Naive thymus-derived CD4-positive, alpha-beta T cell (primary cell): ENCODE measurements around the gene TAS2R31. TPM values are rescaled to one million over a fixed set of nuclear protein-coding genes. Genes with fewer than 3 reads are reported as not detected.

Experiments used
- ATAC-seq: fragments of 150-1000 bp; cut with Tn5 transposase; 2 replicates; pipeline ENCODE4 v1.10.0; 2021; ENCODE audit warnings: mild to moderate bottlenecking, moderate library complexity
- CTCF ChIA-PET: fragments of 350-600 bp; sonication (Branson Sonifier 250); formaldehyde crosslinking; loops from one replicate; lab custom pipeline; 2021; ENCODE audit warnings: antibody characterized with exemption; lab: Charles Lee
- POLR2A ChIA-PET: fragments of 350-600 bp; sonication (Branson Sonifier 250); formaldehyde crosslinking; loops from one replicate; lab custom pipeline; 2021; ENCODE audit warnings: antibody characterized with exemption, inconsistent platforms; lab: Charles Lee
- DNase-seq, 9 donors: peaks; one replicate each; pipeline versions ENCODE4 v3.0.0 to v3.0.0-alpha.2; 2020 to 2022; ENCODE audit warnings: mixed read lengths in 1 of 9
- H3K27ac ChIP-seq: one replicate; pipeline ENCODE4 v1.7.0; 2013; ENCODE audit warnings: mild to moderate bottlenecking, low read depth, low read length, moderate library complexity
- H3K27me3 ChIP-seq, 2 donors: one replicate each; pipeline ENCODE4 v1.7.0; 2013; ENCODE audit warnings: low read length in 2 of 2, mild to moderate bottlenecking in 2 of 2, moderate library complexity in 2 of 2; ENCODE audit not compliant: control insufficient read depth in 2 of 2, insufficient read depth in 2 of 2
- H3K36me3 ChIP-seq, 3 experiments: 1 replicate in 2 of 3; 2 replicates in 1 of 3; pipeline ENCODE4 v1.7.0; 2013; ENCODE audit warnings: low read length in 3 of 3, mild to moderate bottlenecking in 3 of 3, moderate library complexity in 1 of 3; ENCODE audit not compliant: insufficient read depth in 3 of 3, control insufficient read depth in 2 of 3
- H3K4me1 ChIP-seq, 2 donors: one replicate each; pipeline ENCODE4 v1.7.0; 2013; ENCODE audit warnings: low read length in 2 of 2, mild to moderate bottlenecking in 2 of 2, moderate library complexity in 1 of 2; ENCODE audit not compliant: control insufficient read depth in 2 of 2, insufficient read depth in 2 of 2
- H3K4me3 ChIP-seq: 2 replicates; pipeline ENCODE4 v1.7.0; 2013; ENCODE audit warnings: mild to moderate bottlenecking, low read length
- H3K9me3 ChIP-seq, 3 experiments: 1 replicate in 2 of 3; 2 replicates in 1 of 3; pipeline ENCODE4 v1.7.0; 2013; ENCODE audit warnings: low read length in 3 of 3; ENCODE audit not compliant: control insufficient read depth in 2 of 3
- H3K27ac Mint-ChIP-seq, 9 donors: one replicate each; pipeline ENCODE4 v1.8.0; 2020 to 2022; ENCODE audit warnings: mixed read lengths in 9 of 9, mild to moderate bottlenecking in 8 of 9, moderate library complexity in 5 of 9, inconsistent platforms in 2 of 9
- H3K27me3 Mint-ChIP-seq, 5 donors: one replicate each; pipeline ENCODE4 v1.8.0; 2021 to 2022; ENCODE audit warnings: mixed read lengths in 5 of 5, mild to moderate bottlenecking in 1 of 5
- H3K36me3 Mint-ChIP-seq, 5 donors: one replicate each; pipeline ENCODE4 v1.8.0; 2020 to 2022; ENCODE audit warnings: mixed read lengths in 5 of 5, mild to moderate bottlenecking in 3 of 5, inconsistent platforms in 1 of 5
- H3K4me1 Mint-ChIP-seq, 7 donors: one replicate each; pipeline ENCODE4 v1.8.0; 2020 to 2022; ENCODE audit warnings: mixed read lengths in 7 of 7, mild to moderate bottlenecking in 3 of 7, inconsistent platforms in 1 of 7
- H3K4me3 Mint-ChIP-seq, 10 donors: one replicate each; pipeline ENCODE4 v1.8.0; 2020 to 2022; ENCODE audit warnings: mild to moderate bottlenecking in 10 of 10, mixed read lengths in 10 of 10, moderate library complexity in 6 of 10, inconsistent platforms in 2 of 10
- H3K9me3 Mint-ChIP-seq, 11 donors: one replicate each; pipeline ENCODE4 v1.8.0; 2020 to 2022; ENCODE audit warnings: mixed read lengths in 11 of 11, mild to moderate bottlenecking in 4 of 11, inconsistent platforms in 1 of 11, moderate library complexity in 1 of 11
- intact Hi-C, 2 donors: fragments of 100-400 bp; cut with micrococcal nuclease; formaldehyde crosslinking; loops; one replicate each; pipeline ENCODE4 v1.15.1; 2023
- polyA plus RNA-seq, 2 donors: library from polyadenylated mRNA; unstranded; fragments of 300-500 nt; fragmentation: Illumina TruSeq; gene quantifications; one replicate each; pipeline ENCODE4 v1.2.3, GENCODE V29; 2021
- total RNA-seq, 6 experiments: library from RNA in 5 of 6; stranded (reverse) in 5 of 6; gene quantifications; 1 replicate in 5 of 6; 2 replicates in 1 of 6; pipeline ENCODE4 v1.2.3 and lab custom pipeline; 2021 to 2026

TAS2R31 gene
- total and polyA plus RNA-seq, 7 experiments from 2014 or later: 0.26 to 6.2 (median 2.8) TPM; not detected in 1

DNA sequence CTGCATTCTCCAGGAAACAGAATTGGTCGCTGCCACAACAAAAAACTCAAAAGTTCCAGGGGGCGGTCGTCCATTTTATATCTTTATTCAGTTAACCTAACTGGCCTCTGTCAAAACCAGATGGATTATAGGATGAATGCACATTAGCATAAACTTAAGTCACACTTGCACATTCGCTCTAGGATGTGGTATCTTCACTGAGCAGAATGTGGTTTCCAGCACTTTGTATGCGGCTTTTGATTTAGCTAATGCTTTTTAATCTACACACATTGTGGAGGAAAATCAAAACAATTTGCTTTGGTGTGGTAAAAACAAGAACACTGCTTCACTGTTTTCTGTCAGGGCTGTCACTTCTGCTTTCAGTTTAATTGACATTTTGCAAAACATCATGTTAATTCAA lies 49.0 kb downstream of the TAS2R31 start:
- peak overlapping the region in 3 of 9 donors; percentile 30 to 40 (median 34) for H3K27ac Mint-ChIP-seq
- peaks cover 0 to 16% (median 16%) of the 10 kb centered on the region in 5 donors for H3K36me3 Mint-ChIP-seq
- Histone ChIP-seq H3K27me3 (no peaks in the 10 kb centered on the region), H3K4me3 (no peak overlapping the region), H3K9me3 (no peaks in the 10 kb centered on the region), H3K4me1 (peaks cover 16 to 22% of the 10 kb centered on the region in 2 donors), H3K36me3 (no peaks in the 10 kb centered on the region), H3K27ac (no peak overlapping the region)
- H3K4me1 Mint-ChIP-seq: peaks cover 12 to 61% (median 55%) of the 10 kb centered on the region in 7 donors
- no peaks in the 10 kb centered on the region for H3K9me3 Mint-ChIP-seq
- ChIA-PET POLR2A (interaction anchor here (1.0 kb wide), 1 partner anchor 189 kb away, joined by 3 read pairs; the partner anchor contains the start of gene SMIM10L1), CTCF (no interaction called here)
- ATAC-seq (peak; percentile 97), DNase-seq (peak in 8 of 9 donors; percentile 28 to 91 (median 83))
- H3K4me3 Mint-ChIP-seq: peak overlapping the region in 7 of 10 donors; percentile 6 to 61 (median 40)
- H3K27me3 Mint-ChIP-seq: peaks cover 0 to 71% (median 6%) of the 10 kb centered on the region in 5 donors
- intact Hi-C loops: loop anchor here (1.0 kb wide), 1 partner anchor 189 kb away; the partner anchor contains the start of gene SMIM10L1 (in 2 of the 2)

Other genes with a start within 250 kb of the TAS2R31 start
- not detected for gene TAS2R7, start 228.8 kb downstream of the TAS2R31 start, total RNA-seq
- not detected for gene TAS2R7, start 228.8 kb downstream of the TAS2R31 start, polyA plus RNA-seq
- not detected for gene TAS2R8, start 224.1 kb downstream of the TAS2R31 start, total RNA-seq
- gene TAS2R8, start 224.1 kb downstream of the TAS2R31 start, polyA plus RNA-seq: not detected
- not detected for gene TAS2R9, start 221.2 kb downstream of the TAS2R31 start, total RNA-seq
- not detected for gene TAS2R9, start 221.2 kb downstream of the TAS2R31 start, polyA plus RNA-seq
- 1 to 10 TPM in 1 of 5 experiments, under 1 TPM in 3, not detected in 1; 0.37 to 1.2 (median 0.93) TPM for gene TAS2R10, start 205.0 kb downstream of the TAS2R31 start, total RNA-seq
- gene TAS2R10, start 205.0 kb downstream of the TAS2R31 start, polyA plus RNA-seq: not detected
- gene PRR4, start 181.9 kb downstream of the TAS2R31 start, total RNA-seq: 1 to 10 TPM; 2.2 to 4.6 (median 3.3) TPM
- 1 to 10 TPM; 2.1 to 2.3 TPM for gene PRR4, start 181.9 kb downstream of the TAS2R31 start, polyA plus RNA-seq
- gene PRH1, start 147.2 kb downstream of the TAS2R31 start, total RNA-seq: 10 to 100 TPM; 19.9 to 37.8 (median 29.8) TPM
- 10 to 100 TPM in 1 of 2 donors, 1 to 10 TPM in 1; 7.9 to 10.7 TPM for gene PRH1, start 147.2 kb downstream of the TAS2R31 start, polyA plus RNA-seq
- 1 to 10 TPM in 4 of 5 experiments, under 1 TPM in 1; 0.72 to 2.1 (median 1.4) TPM for gene TAS2R13, start 121.8 kb downstream of the TAS2R31 start, total RNA-seq
- not detected for gene TAS2R13, start 121.8 kb downstream of the TAS2R31 start, polyA plus RNA-seq
- under 1 TPM in 2 of 5 experiments, not detected in 3; 0.51 to 0.65 TPM for gene PRH2, start 102.2 kb downstream of the TAS2R31 start, total RNA-seq
- not detected for gene PRH2, start 102.2 kb downstream of the TAS2R31 start, polyA plus RNA-seq
- gene TAS2R14, start 92.1 kb downstream of the TAS2R31 start, total RNA-seq: 1 to 10 TPM; 2.2 to 3.3 (median 2.6) TPM
- gene TAS2R14, start 92.1 kb downstream of the TAS2R31 start, polyA plus RNA-seq: under 1 TPM; 0.60 to 0.91 TPM
- gene TAS2R50, start 44.5 kb downstream of the TAS2R31 start, total RNA-seq: 1 to 10 TPM in 4 of 5 experiments, under 1 TPM in 1; 0.72 to 1.9 (median 1.5) TPM
- gene TAS2R50, start 44.5 kb downstream of the TAS2R31 start, polyA plus RNA-seq: not detected
- gene TAS2R20, start 33.1 kb downstream of the TAS2R31 start, total RNA-seq: 1 to 10 TPM; 1.6 to 3.5 (median 2.3) TPM
- under 1 TPM in 1 of 2 donors, not detected in 1; 0.15 TPM for gene TAS2R20, start 33.1 kb downstream of the TAS2R31 start, polyA plus RNA-seq
- 1 to 10 TPM; 1.8 to 4.9 (median 3.4) TPM for gene TAS2R19, start 8.8 kb downstream of the TAS2R31 start, total RNA-seq
- gene TAS2R19, start 8.8 kb downstream of the TAS2R31 start, polyA plus RNA-seq: under 1 TPM; 0.24 to 0.39 TPM
- 1 to 10 TPM; 1.2 to 3.4 (median 2.7) TPM for gene TAS2R46, start 30.9 kb upstream of the TAS2R31 start, total RNA-seq
- under 1 TPM in 1 of 2 donors, not detected in 1; 0.21 TPM for gene TAS2R46, start 30.9 kb upstream of the TAS2R31 start, polyA plus RNA-seq
- gene TAS2R43, start 60.9 kb upstream of the TAS2R31 start, total RNA-seq: 1 to 10 TPM; 1.1 to 2.1 (median 1.7) TPM
- gene TAS2R43, start 60.9 kb upstream of the TAS2R31 start, polyA plus RNA-seq: under 1 TPM in 1 of 2 donors, not detected in 1; 0.32 TPM
- gene TAS2R30, start 103.2 kb upstream of the TAS2R31 start, total RNA-seq: 1 to 10 TPM; 4.1 to 7.2 (median 5.3) TPM
- gene TAS2R30, start 103.2 kb upstream of the TAS2R31 start, polyA plus RNA-seq: under 1 TPM in 1 of 2 donors, not detected in 1; 0.18 TPM
- 10 to 100 TPM in 2 of 5 experiments, 1 to 10 TPM in 3; 7.8 to 12.9 (median 8.5) TPM for gene SMIM10L1, start 139.8 kb upstream of the TAS2R31 start, total RNA-seq
- gene SMIM10L1, start 139.8 kb upstream of the TAS2R31 start, polyA plus RNA-seq: 10 to 100 TPM in 1 of 2 donors, 1 to 10 TPM in 1; 6.7 to 14.6 TPM
- gene TAS2R42, start 155.5 kb upstream of the TAS2R31 start, total RNA-seq: not detected
- gene TAS2R42, start 155.5 kb upstream of the TAS2R31 start, polyA plus RNA-seq: not detected
- not detected for gene PRB3, start 238.3 kb upstream of the TAS2R31 start, total RNA-seq
- not detected for gene PRB3, start 238.3 kb upstream of the TAS2R31 start, polyA plus RNA-seq